GM12874 (cell line): ENCODE results near the gene RASSF8.

Source experiments
- CTCF ChIP-seq: IDR thresholded peaks from 2 replicates; pipeline ENCODE4 v1.5.1; 2011; ENCODE audit warnings: low read depth, mild to moderate bottlenecking, control low read depth, low read length, moderate library complexity; ENCODE audit not compliant: insufficient read depth

The RASSF8 gene

GRCh38 chr12:25949343-25949742 lies 9.1 kb upstream of the RASSF8 start:
- TF ChIP-seq CTCF, result no peak

- no peak for TF ChIP-seq CTCF
These were observed 8.0 kb upstream of the RASSF8 start for GRCh38 chr12:25950329-25951115.

GRCh38 chr12:25957793-25958427 lies 572 bp upstream of the RASSF8 start:
- no peak for TF ChIP-seq CTCF

GRCh38 chr12:25959071-25959961 lies 834 bp downstream of the RASSF8 start:
- TF ChIP-seq CTCF, result no peak

GRCh38 chr12:25960143-25960542 lies 1.7 kb downstream of the RASSF8 start:
- TF ChIP-seq CTCF, result no peak

- TF ChIP-seq CTCF, result no peak
These were observed 2.5 kb downstream of the RASSF8 start for GRCh38 chr12:25960961-25961360.

GRCh38 chr12:25962932-25963525 lies 4.5 kb downstream of the RASSF8 start:
- no peak for TF ChIP-seq CTCF
